GM06990 (cell line): ENCODE measurements around the gene UNC80.

ENCODE experiments used
- DNase-seq: peaks from one replicate; pipeline ENCODE4 v3.0.0-alpha.2; 2011; ENCODE audit not compliant: insufficient read length; ENCODE audit errors: extremely low read depth
- H3K27me3 ChIP-seq: replicated peaks from 2 replicates; pipeline ENCODE4 v1.6.0; 2011; ENCODE audit warnings: low read length; ENCODE audit not compliant: control insufficient read depth, insufficient read depth
- H3K36me3 ChIP-seq: 2 replicates; pipeline ENCODE4 v1.5.1; 2011; ENCODE audit warnings: low read length; ENCODE audit not compliant: control insufficient read depth, insufficient read depth
- H3K4me3 ChIP-seq: replicated peaks from 2 replicates; pipeline ENCODE4 v1.5.1; 2011; ENCODE audit warnings: low read depth, mild to moderate bottlenecking, control low read depth, low read length
- TF ChIP-seq, protein P1 (sequence below): IDR thresholded peaks from 2 replicates; pipeline ENCODE4 v1.5.1; 2011; ENCODE audit warnings: low read length, control low read depth, mild to moderate bottlenecking, inconsistent platforms; ENCODE audit not compliant: insufficient read depth, poor library complexity, severe bottlenecking

The UNC80 gene

GRCh38 chr2:209830722-209831465 lies 59.3 kb downstream of the UNC80 start:
- Histone ChIP-seq H3K36me3 (no peaks in the 10 kb centered on the region), H3K27me3 (no peaks in the 10 kb centered on the region), H3K4me3 (no peak overlapping the region)
- TF ChIP-seq, protein P1, sequence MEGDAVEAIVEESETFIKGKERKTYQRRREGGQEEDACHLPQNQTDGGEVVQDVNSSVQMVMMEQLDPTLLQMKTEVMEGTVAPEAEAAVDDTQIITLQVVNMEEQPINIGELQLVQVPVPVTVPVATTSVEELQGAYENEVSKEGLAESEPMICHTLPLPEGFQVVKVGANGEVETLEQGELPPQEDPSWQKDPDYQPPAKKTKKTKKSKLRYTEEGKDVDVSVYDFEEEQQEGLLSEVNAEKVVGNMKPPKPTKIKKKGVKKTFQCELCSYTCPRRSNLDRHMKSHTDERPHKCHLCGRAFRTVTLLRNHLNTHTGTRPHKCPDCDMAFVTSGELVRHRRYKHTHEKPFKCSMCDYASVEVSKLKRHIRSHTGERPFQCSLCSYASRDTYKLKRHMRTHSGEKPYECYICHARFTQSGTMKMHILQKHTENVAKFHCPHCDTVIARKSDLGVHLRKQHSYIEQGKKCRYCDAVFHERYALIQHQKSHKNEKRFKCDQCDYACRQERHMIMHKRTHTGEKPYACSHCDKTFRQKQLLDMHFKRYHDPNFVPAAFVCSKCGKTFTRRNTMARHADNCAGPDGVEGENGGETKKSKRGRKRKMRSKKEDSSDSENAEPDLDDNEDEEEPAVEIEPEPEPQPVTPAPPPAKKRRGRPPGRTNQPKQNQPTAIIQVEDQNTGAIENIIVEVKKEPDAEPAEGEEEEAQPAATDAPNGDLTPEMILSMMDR, result no peak
- DNase-seq, result no peak

- no peak for DNase-seq
- H3K27me3 ChIP-seq, result no peaks in the 10 kb centered on the region
- no peaks in the 10 kb centered on the region for H3K36me3 ChIP-seq
- no peak overlapping the region for H3K4me3 ChIP-seq
- TF ChIP-seq, protein P1, result no peak
These were observed 63.1 kb downstream of the UNC80 start for GRCh38 chr2:209834767-209835166.

DNA sequence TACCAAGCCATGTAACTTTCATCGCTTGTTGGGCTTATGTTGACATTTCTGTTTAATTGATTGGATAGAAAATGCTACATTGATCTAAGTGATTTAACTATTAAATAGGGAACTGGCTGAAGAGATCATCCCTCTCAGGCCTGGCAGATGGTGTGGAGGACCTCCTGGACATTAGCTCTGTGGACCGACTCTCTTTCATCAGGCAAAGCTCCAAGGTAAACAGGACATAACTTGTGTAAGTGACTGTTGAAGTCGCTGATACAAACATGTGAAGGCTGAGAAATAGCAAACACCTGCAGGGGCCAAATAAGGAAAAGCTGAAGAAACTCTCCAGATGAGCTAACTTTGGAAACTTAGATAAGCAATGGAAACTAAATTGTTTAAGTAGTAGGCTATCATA lies 68.8 kb downstream of the UNC80 start:
- TF ChIP-seq, protein P1, result no peak
- no peaks in the 10 kb centered on the region for H3K27me3 ChIP-seq
- no peak for DNase-seq
- H3K4me3 ChIP-seq, result no peak overlapping the region
- H3K36me3 ChIP-seq, result no peaks in the 10 kb centered on the region

GRCh38 chr2:209845666-209846065 lies 74.0 kb downstream of the UNC80 start:
- no peaks in the 10 kb centered on the region for H3K36me3 ChIP-seq
- DNase-seq, result no peak
- H3K4me3 ChIP-seq, result no peak overlapping the region
- TF ChIP-seq, protein P1, result no peak
- no peaks in the 10 kb centered on the region for H3K27me3 ChIP-seq

- H3K4me3 ChIP-seq, result no peak overlapping the region
- no peaks in the 10 kb centered on the region for H3K27me3 ChIP-seq
- no peaks in the 10 kb centered on the region for H3K36me3 ChIP-seq
- TF ChIP-seq, protein P1, result no peak
- DNase-seq, result no peak
These were observed 93.2 kb downstream of the UNC80 start for GRCh38 chr2:209864716-209865295.
